HL-60/S4 treated with retinoic acid at 250 ng/mL for 4 days and 3 days (cell line): ENCODE measurements around the gene TMEM121.

ENCODE experiments used
- in situ Hi-C: fragments of 300-500 bp; cut with MboI; formaldehyde crosslinking; loops from 2 replicates; pipeline ENCODE4 v1.7.0; 2022; ENCODE audit warnings: low sequenced_read_pairs

Gene TMEM121

GRCh38 chr14:105525861-105526775 is at the start of gene TMEM121:
Gene TMEM121, plus strand, starts transcription at chr14:105526583. Its CDS starts 2,252 bp downstream, at chr14:105528835.
- in situ Hi-C loops, result no loop called here

GRCh38 chr14:105476831-105477659 is 49.3 kb upstream of the TMEM121 start:
- in situ Hi-C loops, result loop anchor here (25.0 kb wide), 1 partner anchor 115 kb away; no protein-coding TSS in a partner anchor

- in situ Hi-C loops, result loop anchor here (25.0 kb wide), 1 partner anchor 116 kb away; no protein-coding TSS in a partner anchor
Measured at GRCh38 chr14:105477660-105478397, 48.6 kb upstream of the TMEM121 start.

- in situ Hi-C loops, result loop anchor here (25.0 kb wide), 1 partner anchor 116 kb away; no protein-coding TSS in a partner anchor
Measured at GRCh38 chr14:105478398-105479251, 47.8 kb upstream of the TMEM121 start.

GRCh38 chr14:105479431-105480158 is 46.8 kb upstream of the TMEM121 start:
- in situ Hi-C loops, result loop anchor here (25.0 kb wide), 1 partner anchor 117 kb away; no protein-coding TSS in a partner anchor

GRCh38 chr14:105480199-105480746 is 46.1 kb upstream of the TMEM121 start:
- in situ Hi-C loops, result loop anchor here (25.0 kb wide), 1 partner anchor 118 kb away; no protein-coding TSS in a partner anchor

GRCh38 chr14:105480807-105481801 is 45.3 kb upstream of the TMEM121 start:
- in situ Hi-C loops, result loop anchor here (25.0 kb wide), 1 partner anchor 119 kb away; no protein-coding TSS in a partner anchor

GRCh38 chr14:105481886-105482457 is 44.4 kb upstream of the TMEM121 start:
- in situ Hi-C loops, result loop anchor here (25.0 kb wide), 1 partner anchor 120 kb away; no protein-coding TSS in a partner anchor

- in situ Hi-C loops, result loop anchor here (25.0 kb wide), 1 partner anchor 120 kb away; no protein-coding TSS in a partner anchor
Measured at GRCh38 chr14:105482486-105483110, 43.8 kb upstream of the TMEM121 start.

GRCh38 chr14:105483300-105484068 is 42.9 kb upstream of the TMEM121 start:
- in situ Hi-C loops, result loop anchor here (25.0 kb wide), 1 partner anchor 121 kb away; no protein-coding TSS in a partner anchor

- in situ Hi-C loops, result loop anchor here (25.0 kb wide), 1 partner anchor 122 kb away; no protein-coding TSS in a partner anchor
Measured at GRCh38 chr14:105484069-105484996, 42.0 kb upstream of the TMEM121 start.

- in situ Hi-C loops, result loop anchor here (25.0 kb wide), 1 partner anchor 123 kb away; no protein-coding TSS in a partner anchor
Measured at GRCh38 chr14:105484997-105485393, 41.4 kb upstream of the TMEM121 start.

- in situ Hi-C loops, result loop anchor here (25.0 kb wide), 1 partner anchor 123 kb away; no protein-coding TSS in a partner anchor
Measured at GRCh38 chr14:105485739-105486162, 40.6 kb upstream of the TMEM121 start.
